Neural progenitor cell (in vitro differentiated cells): ENCODE data around the gene SMC5.

ENCODE experiments used
- CTCF ChIP-seq: fragments of 200-600 bp; sonication (generic); IDR thresholded peaks from 2 replicates; pipeline ENCODE4 v1.5.1; 2017; ENCODE audit warnings: antibody characterized with exemption, mild to moderate bottlenecking
- EZH2 ChIP-seq: fragments of 200-600 bp; sonication (generic); IDR thresholded peaks from 2 replicates; pipeline ENCODE4 v1.6.1; 2017; ENCODE audit warnings: antibody characterized with exemption, mild to moderate bottlenecking, moderate library complexity
- EZH2phosphoT487 ChIP-seq: fragments of 200-600 bp; sonication (generic); IDR thresholded peaks from 2 replicates; pipeline ENCODE4 v1.6.1; 2017; ENCODE audit warnings: antibody characterized with exemption

- TF ChIP-seq CTCF (no peak), EZH2 (no peak), EZH2phosphoT487 (no peak)
These were observed 25.1 kb downstream of the SMC5 start for GRCh38 chr9:70283848-70284247.
